NCI-H460 (cell line): ENCODE results near the gene PRXL2C. TPM values are rescaled to one million over a fixed set of nuclear protein-coding genes. Genes with fewer than 3 reads are reported as not detected.
"Not testable (repeated sequence)": the region's sequence is repeated elsewhere in the genome, so short reads cannot be mapped to it uniquely, and the experiment has no call there.

ENCODE experiments used
- DNase-seq: peaks from one replicate; pipeline ENCODE4 v3.0.0-alpha.2; 2016; ENCODE audit warnings: low read depth; ENCODE audit errors: extremely low read depth
- total RNA-seq: library from RNA; depleted of rRNA; stranded (reverse); fragments of >200 nt; shearing (Covaris generic); gene quantifications from 2 replicates; pipeline ENCODE4 v1.2.3, GENCODE V29; 2014; rRNA removed

The PRXL2C gene
- total RNA-seq, 1 experiment from 2014 or later, result 21.6 TPM

GRCh38 chr9:96614664-96615063, 40.5 kb downstream of the PRXL2C start:
- not testable (repeated sequence) for DNase-seq

- no peak for DNase-seq
Measured at GRCh38 chr9:96612966-96613589, 42.0 kb downstream of the PRXL2C start.

- DNase-seq, result peak; percentile 53
Measured at GRCh38 chr9:96612105-96612965, 42.8 kb downstream of the PRXL2C start.

- DNase-seq, result no peak
Measured at GRCh38 chr9:96611302-96611701, 43.8 kb downstream of the PRXL2C start.

- DNase-seq, result no peak
Measured at GRCh38 chr9:96609732-96610131, 45.4 kb downstream of the PRXL2C start.

GRCh38 chr9:96607971-96608370, 47.1 kb downstream of the PRXL2C start:
- DNase-seq, result no peak

GRCh38 chr9:96605328-96605727, 49.8 kb downstream of the PRXL2C start:
- DNase-seq, result no peak

- no peak for DNase-seq
Measured at GRCh38 chr9:96604004-96604319, 51.2 kb downstream of the PRXL2C start.

GRCh38 chr9:96603305-96604003, 51.7 kb downstream of the PRXL2C start:
- DNase-seq, result no peak

GRCh38 chr9:96599298-96599697, 55.8 kb downstream of the PRXL2C start:
- no peak for DNase-seq

GRCh38 chr9:96596601-96597111, 58.5 kb downstream of the PRXL2C start:
- DNase-seq, result no peak

Other genes starting within 250 kb of the PRXL2C start
- gene ZNF367, start 236.9 kb downstream of the PRXL2C start, total RNA-seq, result 6.2 and 7.4 TPM in 2 replicates
- 6.1 and 7.2 TPM in 2 replicates for gene HABP4, start 205.1 kb downstream of the PRXL2C start, total RNA-seq
- 16.0 and 17.2 TPM in 2 replicates for gene CDC14B, start 35.5 kb downstream of the PRXL2C start, total RNA-seq
- 10.4 and 15.5 TPM in 2 replicates for gene ZNF510, start 122.8 kb upstream of the PRXL2C start, total RNA-seq
- 4.6 and 5.1 TPM in 2 replicates for gene ZNF782, start 199.2 kb upstream of the PRXL2C start, total RNA-seq